Liver (tissue), 9 donors: ENCODE data around the gene HSD17B12. TPM values are rescaled to one million over a fixed set of nuclear protein-coding genes. Genes with fewer than 3 reads are reported as not detected.

Experiments
- DNase-seq: peaks from one replicate; pipeline ENCODE4 v3.0.0-alpha.2; 2017; ENCODE audit warnings: low spot score
- H3K27ac ChIP-seq, 2 donors: one replicate each; pipeline ENCODE4 v1.7.0; 2013; ENCODE audit warnings: inconsistent platforms in 2 of 2, low read length in 2 of 2, control low read depth in 1 of 2, low read depth in 1 of 2, mild to moderate bottlenecking in 1 of 2
- H3K27me3 ChIP-seq, 4 donors: one replicate each; pipeline versions ENCODE4 v1.6.1 to v1.7.0; 2013; ENCODE audit warnings: low read length in 3 of 4, inconsistent platforms in 1 of 4, mild to moderate bottlenecking in 1 of 4, moderate library complexity in 1 of 4; ENCODE audit not compliant: control insufficient read depth in 4 of 4, insufficient read depth in 4 of 4
- H3K36me3 ChIP-seq, 4 donors: one replicate each; pipeline versions ENCODE4 v1.6.1 to v1.7.0; 2013; ENCODE audit warnings: low read length in 3 of 4, mild to moderate bottlenecking in 3 of 4, low read depth in 1 of 4, moderate library complexity in 1 of 4; ENCODE audit not compliant: control insufficient read depth in 4 of 4, insufficient read depth in 3 of 4
- H3K4me1 ChIP-seq, 4 donors: one replicate each; pipeline versions ENCODE4 v1.6.1 to v1.7.0; 2013; ENCODE audit warnings: low read length in 3 of 4, mild to moderate bottlenecking in 3 of 4, moderate library complexity in 1 of 4; ENCODE audit not compliant: control insufficient read depth in 4 of 4, insufficient read depth in 4 of 4
- H3K4me3 ChIP-seq, 3 donors: one replicate each; pipeline versions ENCODE4 v1.6.1 to v1.7.0; 2013; ENCODE audit warnings: low read length in 3 of 3, control low read depth in 1 of 3, low read depth in 1 of 3, mild to moderate bottlenecking in 1 of 3
- H3K9ac ChIP-seq, 2 donors: one replicate each; pipeline ENCODE4 v1.7.0; 2013; ENCODE audit warnings: low read length in 2 of 2, mild to moderate bottlenecking in 2 of 2, moderate library complexity in 2 of 2, control low read depth in 1 of 2, low read depth in 1 of 2
- H3K9me3 ChIP-seq, 4 donors: one replicate each; pipeline versions ENCODE4 v1.6.1 to v1.7.0; 2013; ENCODE audit warnings: low read length in 3 of 4; ENCODE audit not compliant: control insufficient read depth in 4 of 4
- FOXA1 ChIP-seq: IDR thresholded peaks from 2 replicates; pipeline ENCODE4 v1.6.1; 2016; ENCODE audit warnings: antibody characterized with exemption
- FOXA2 ChIP-seq: IDR thresholded peaks from 2 replicates; pipeline ENCODE4 v1.6.1; 2016; ENCODE audit warnings: antibody characterized with exemption
- HNF4A ChIP-seq, 2 donors: conservative IDR thresholded peaks; 2 replicates each; pipeline ENCODE4 v1.6.1; 2016; ENCODE audit warnings: antibody characterized with exemption in 2 of 2, mild to moderate bottlenecking in 2 of 2
- HNF4G ChIP-seq: IDR thresholded peaks from 2 replicates; pipeline ENCODE4 v1.6.1; 2016; ENCODE audit warnings: antibody characterized with exemption
- JUND ChIP-seq, 2 donors: IDR thresholded peaks; 2 replicates each; pipeline ENCODE4 v1.6.1; 2016; ENCODE audit warnings: antibody characterized with exemption in 2 of 2
- RXRA ChIP-seq, 2 donors: IDR thresholded peaks; 2 replicates each; pipeline ENCODE4 v1.6.1; 2017 to 2018; ENCODE audit warnings: antibody characterized with exemption in 2 of 2, mild to moderate bottlenecking in 1 of 2
- SP1 ChIP-seq: IDR thresholded peaks from 2 replicates; pipeline ENCODE4 v1.6.1; 2018; ENCODE audit warnings: antibody characterized with exemption, mild to moderate bottlenecking
- TAF1 ChIP-seq: conservative IDR thresholded peaks from 2 replicates; pipeline ENCODE4 v1.6.1; 2016; ENCODE audit warnings: antibody characterized with exemption, mild to moderate bottlenecking
- WGBS: extraction: QIAGEN DNeasy Blood & Tissue Kit; methylation state at CpG from one replicate; pipeline ENCODE4 v1.1.7; 2013; 5-methylcytosine and 5-hydroxymethylcytosine counted together
- polyA plus RNA-seq, 2 donors: library from polyadenylated mRNA; stranded (reverse) in 1 of 2; unstranded in 1 of 2; fragments of 200-250 nt in 1 of 2; fragments of >200 nt in 1 of 2; fragmentation: Nextera tagmentation in 1 of 2; extraction: Ambion mirVana in 1 of 2; gene quantifications; one replicate each; pipeline versions ENCODE4 v1.2.1 to v1.2.3, GENCODE V29; 2013 to 2015
- total RNA-seq, 2 donors: library from RNA; depleted of rRNA; stranded (reverse); fragments of >200 nt; gene quantifications; one replicate each; pipeline ENCODE4 v1.2.3, GENCODE V29; 2014
- TF ChIP-seq, protein P1 (sequence below): IDR thresholded peaks from 2 replicates; pipeline ENCODE4 v1.6.1; 2016; ENCODE audit warnings: antibody characterized with exemption, mild to moderate bottlenecking
- TF ChIP-seq, protein P2 (sequence below): fragments of 150-350 bp; IDR thresholded peaks from 2 replicates; pipeline ENCODE4 v1.5.1; 2017; ENCODE audit warnings: improper control_type of control experiment, low read depth, low read length; ENCODE audit not compliant: missing input control
- TF ChIP-seq, protein P3 (sequence below): IDR thresholded peaks from 2 replicates; pipeline ENCODE4 v1.6.1; 2016; ENCODE audit warnings: antibody characterized with exemption
- donor health status: healthy.
- donor health status: healthy.
- donor health status: healthy.
- donor health status: healthy.
- donor health status: healthy.

Gene HSD17B12
- total and polyA plus RNA-seq, 4 donors: 50.3 to 126 (median 68.3) TPM

DNA sequence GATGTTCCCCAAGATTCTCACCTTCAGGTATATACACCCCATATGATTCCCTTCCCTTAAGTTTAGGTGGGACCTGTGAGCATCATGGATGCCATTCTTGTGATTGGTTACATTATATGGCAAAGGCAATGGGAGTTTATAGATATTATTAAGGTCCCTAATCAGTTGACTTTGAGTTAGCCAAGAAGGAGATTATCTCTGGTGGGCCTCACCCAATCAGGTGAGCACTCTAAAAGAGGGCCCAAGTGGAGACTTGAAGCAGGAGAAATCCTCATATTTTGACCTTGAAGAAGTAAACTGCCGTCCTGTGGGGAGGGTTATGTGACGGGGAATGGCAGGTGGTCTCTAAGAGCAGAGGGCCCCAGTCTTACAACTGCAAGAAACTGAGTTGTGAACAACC lies 94.2 kb downstream of the HSD17B12 start:
- Histone ChIP-seq H3K4me3 (no peak overlapping the region), H3K27ac (no peak overlapping the region), H3K4me1 (no peaks in the 10 kb centered on the region), H3K9ac (no peak overlapping the region), H3K36me3 (no peaks in the 10 kb centered on the region), H3K9me3 (no peaks in the 10 kb centered on the region), H3K27me3 (no peaks in the 10 kb centered on the region)
- WGBS: 100% methylated on average over 2 of the region's 2 CpGs
- DNase-seq: no peak
- TF ChIP-seq, protein P1, sequence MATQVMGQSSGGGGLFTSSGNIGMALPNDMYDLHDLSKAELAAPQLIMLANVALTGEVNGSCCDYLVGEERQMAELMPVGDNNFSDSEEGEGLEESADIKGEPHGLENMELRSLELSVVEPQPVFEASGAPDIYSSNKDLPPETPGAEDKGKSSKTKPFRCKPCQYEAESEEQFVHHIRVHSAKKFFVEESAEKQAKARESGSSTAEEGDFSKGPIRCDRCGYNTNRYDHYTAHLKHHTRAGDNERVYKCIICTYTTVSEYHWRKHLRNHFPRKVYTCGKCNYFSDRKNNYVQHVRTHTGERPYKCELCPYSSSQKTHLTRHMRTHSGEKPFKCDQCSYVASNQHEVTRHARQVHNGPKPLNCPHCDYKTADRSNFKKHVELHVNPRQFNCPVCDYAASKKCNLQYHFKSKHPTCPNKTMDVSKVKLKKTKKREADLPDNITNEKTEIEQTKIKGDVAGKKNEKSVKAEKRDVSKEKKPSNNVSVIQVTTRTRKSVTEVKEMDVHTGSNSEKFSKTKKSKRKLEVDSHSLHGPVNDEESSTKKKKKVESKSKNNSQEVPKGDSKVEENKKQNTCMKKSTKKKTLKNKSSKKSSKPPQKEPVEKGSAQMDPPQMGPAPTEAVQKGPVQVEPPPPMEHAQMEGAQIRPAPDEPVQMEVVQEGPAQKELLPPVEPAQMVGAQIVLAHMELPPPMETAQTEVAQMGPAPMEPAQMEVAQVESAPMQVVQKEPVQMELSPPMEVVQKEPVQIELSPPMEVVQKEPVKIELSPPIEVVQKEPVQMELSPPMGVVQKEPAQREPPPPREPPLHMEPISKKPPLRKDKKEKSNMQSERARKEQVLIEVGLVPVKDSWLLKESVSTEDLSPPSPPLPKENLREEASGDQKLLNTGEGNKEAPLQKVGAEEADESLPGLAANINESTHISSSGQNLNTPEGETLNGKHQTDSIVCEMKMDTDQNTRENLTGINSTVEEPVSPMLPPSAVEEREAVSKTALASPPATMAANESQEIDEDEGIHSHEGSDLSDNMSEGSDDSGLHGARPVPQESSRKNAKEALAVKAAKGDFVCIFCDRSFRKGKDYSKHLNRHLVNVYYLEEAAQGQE: no peak
- TF ChIP-seq RXRA (IDR thresholded peaks at IDR 0.05) (no peak), HNF4G (no peak), FOXA2 (no peak), FOXA1 (no peak), SP1 (no peak), TAF1 (no peak)
- TF ChIP-seq, protein P2, sequence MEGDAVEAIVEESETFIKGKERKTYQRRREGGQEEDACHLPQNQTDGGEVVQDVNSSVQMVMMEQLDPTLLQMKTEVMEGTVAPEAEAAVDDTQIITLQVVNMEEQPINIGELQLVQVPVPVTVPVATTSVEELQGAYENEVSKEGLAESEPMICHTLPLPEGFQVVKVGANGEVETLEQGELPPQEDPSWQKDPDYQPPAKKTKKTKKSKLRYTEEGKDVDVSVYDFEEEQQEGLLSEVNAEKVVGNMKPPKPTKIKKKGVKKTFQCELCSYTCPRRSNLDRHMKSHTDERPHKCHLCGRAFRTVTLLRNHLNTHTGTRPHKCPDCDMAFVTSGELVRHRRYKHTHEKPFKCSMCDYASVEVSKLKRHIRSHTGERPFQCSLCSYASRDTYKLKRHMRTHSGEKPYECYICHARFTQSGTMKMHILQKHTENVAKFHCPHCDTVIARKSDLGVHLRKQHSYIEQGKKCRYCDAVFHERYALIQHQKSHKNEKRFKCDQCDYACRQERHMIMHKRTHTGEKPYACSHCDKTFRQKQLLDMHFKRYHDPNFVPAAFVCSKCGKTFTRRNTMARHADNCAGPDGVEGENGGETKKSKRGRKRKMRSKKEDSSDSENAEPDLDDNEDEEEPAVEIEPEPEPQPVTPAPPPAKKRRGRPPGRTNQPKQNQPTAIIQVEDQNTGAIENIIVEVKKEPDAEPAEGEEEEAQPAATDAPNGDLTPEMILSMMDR: no peak

DNA sequence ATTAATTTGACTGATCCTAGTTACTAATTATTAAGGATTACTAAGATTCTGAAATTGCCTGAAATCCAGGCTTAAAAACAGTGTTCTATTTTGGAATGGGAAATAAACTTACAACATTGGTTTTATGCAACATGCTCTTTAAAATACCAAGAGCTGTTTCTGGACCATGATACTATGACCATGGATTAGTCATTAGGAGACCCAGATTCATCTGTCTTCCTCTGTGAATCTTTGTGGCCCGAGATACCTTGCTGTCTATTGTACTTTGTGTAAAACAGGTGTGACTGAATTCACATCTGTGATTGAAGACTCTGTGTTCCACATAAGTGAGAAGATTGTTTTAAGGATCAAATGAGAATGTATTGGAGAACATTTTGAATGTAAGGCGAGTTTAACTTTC lies 98.8 kb downstream of the HSD17B12 start:
- no peaks in the 10 kb centered on the region for H3K9me3 ChIP-seq
- WGBS: 96% methylated on average over 2 of the region's 2 CpGs
- H3K27me3 ChIP-seq: no peaks in the 10 kb centered on the region
- H3K9ac ChIP-seq: no peak overlapping the region
- H3K4me3 ChIP-seq: no peak overlapping the region
- no peaks in the 10 kb centered on the region for H3K36me3 ChIP-seq
- no peaks in the 10 kb centered on the region for H3K4me1 ChIP-seq
- no peak for DNase-seq
- TF ChIP-seq TAF1: no peak
- TF ChIP-seq, protein P1: no peak
- H3K27ac ChIP-seq: no peak overlapping the region

DNA sequence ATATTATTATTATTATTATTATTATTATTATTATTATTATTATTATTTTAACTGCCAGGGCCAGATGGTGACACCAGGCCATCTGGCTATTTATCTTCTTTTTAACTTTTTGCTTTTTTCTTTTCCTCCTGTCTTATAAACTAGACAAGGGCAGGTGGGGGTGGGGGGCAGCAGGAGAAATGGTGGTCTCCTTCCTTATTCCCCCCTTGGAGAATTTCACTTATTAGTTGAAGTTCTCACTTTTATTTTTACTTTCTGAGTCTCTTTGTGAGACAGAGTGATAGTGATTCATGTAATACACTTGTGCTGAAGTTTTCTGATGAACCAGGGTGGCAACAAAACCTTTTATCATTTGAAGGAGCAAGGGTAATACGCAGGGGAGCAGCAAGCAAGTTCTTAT lies 103.8 kb downstream of the HSD17B12 start:
- Histone ChIP-seq H3K9ac (no peak overlapping the region), H3K4me3 (no peak overlapping the region), H3K36me3 (no peaks in the 10 kb centered on the region), H3K27me3 (no peaks in the 10 kb centered on the region), H3K4me1 (no peaks in the 10 kb centered on the region), H3K27ac (no peak overlapping the region), H3K9me3 (no peaks in the 10 kb centered on the region)
- no peak for DNase-seq
- 97% methylated on average over 1 of the region's 1 CpG for WGBS
- TF ChIP-seq, protein P1: no peak
- TF ChIP-seq, protein P2: no peak
- TF ChIP-seq, protein P3, sequence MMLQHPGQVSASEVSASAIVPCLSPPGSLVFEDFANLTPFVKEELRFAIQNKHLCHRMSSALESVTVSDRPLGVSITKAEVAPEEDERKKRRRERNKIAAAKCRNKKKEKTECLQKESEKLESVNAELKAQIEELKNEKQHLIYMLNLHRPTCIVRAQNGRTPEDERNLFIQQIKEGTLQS: no peak
- no peak for TF ChIP-seq JUND (IDR thresholded peaks at IDR 0.05)
- TF ChIP-seq TAF1: no peak
- no peak for TF ChIP-seq HNF4A (conservative IDR thresholded peaks at IDR 0.05)
